Type B pancreatic cell (in vitro differentiated cells): ENCODE results near the gene CABP7. TPM values are rescaled to one million over a fixed set of nuclear protein-coding genes. Genes with fewer than 3 reads are reported as not detected.

Experiments
- DNase-seq: peaks from one replicate; pipeline ENCODE4 v3.0.0; 2021; ENCODE audit warnings: mixed read lengths; ENCODE audit not compliant: unreplicated experiment; ENCODE audit errors: extremely low spot score
- H3K27ac Mint-ChIP-seq: 2 replicates; pipeline ENCODE4 v1.8.0; 2021; ENCODE audit warnings: mild to moderate bottlenecking, mixed read lengths
- H3K27me3 Mint-ChIP-seq: 2 replicates; pipeline ENCODE4 v1.8.0; 2021; ENCODE audit warnings: mixed read lengths
- H3K36me3 Mint-ChIP-seq: 2 replicates; pipeline ENCODE4 v1.8.0; 2021; ENCODE audit warnings: mixed read lengths
- H3K4me1 Mint-ChIP-seq: one replicate; pipeline ENCODE4 v1.8.0; 2021; ENCODE audit warnings: mixed read lengths; ENCODE audit not compliant: unreplicated experiment
- H3K4me3 Mint-ChIP-seq: 2 replicates; pipeline ENCODE4 v1.8.0; 2021; ENCODE audit warnings: mild to moderate bottlenecking, mixed read lengths
- H3K9me3 Mint-ChIP-seq: 2 replicates; pipeline ENCODE4 v1.8.0; 2021; ENCODE audit warnings: mixed read lengths
- CTCF ChIP-seq: fragments of 200-600 bp; sonication (generic); conservative IDR thresholded peaks from 2 replicates; pipeline ENCODE4 v1.5.0; 2021; ENCODE audit warnings: antibody characterized with exemption, mild to moderate bottlenecking
- total RNA-seq: library from RNA; stranded (reverse); gene quantifications from 2 replicates; pipeline ENCODE4 v1.2.1, GENCODE V29; 2021; ENCODE audit warnings: low replicate concordance

The CABP7 gene
- total RNA-seq, 1 donor from 2014 or later, result 1.7 TPM

DNA sequence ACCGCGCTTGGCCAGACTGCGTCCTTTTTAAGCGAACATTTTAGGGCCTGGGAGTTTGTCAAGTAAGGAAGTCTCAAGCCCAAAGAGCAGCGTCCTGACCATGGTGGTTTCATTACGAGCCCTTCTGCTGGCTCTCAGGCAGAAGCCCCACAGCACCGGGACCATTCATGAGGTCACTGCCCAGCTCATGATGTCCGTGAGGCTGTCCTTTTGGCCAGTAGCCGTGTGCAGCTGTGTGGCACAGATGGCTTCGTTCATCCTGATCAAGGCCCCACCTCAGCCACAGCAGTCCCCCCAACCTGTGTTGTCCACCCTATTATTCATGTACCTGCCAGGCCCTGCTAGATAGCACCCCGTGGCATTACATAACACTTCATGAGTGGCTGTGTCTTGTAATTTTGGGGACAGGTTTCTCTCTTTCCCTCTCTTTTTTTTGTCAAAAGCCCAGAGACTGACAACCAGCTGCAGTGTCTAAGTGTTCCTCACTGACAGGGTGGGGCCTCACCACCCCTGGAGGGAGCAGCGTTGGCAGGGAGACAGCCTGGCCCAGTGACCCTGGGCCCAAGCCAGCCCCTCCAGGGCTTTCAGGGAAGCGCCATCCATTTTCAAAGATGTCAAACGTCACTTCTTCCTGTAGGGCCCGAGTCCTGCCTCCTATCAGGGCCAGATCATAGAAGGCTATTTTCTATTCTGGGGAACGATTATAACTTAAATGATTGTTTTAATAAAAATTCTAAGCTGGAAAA, 21.8 kb upstream of the CABP7 start:
- Mint-ChIP-seq H3K9me3 (no peaks in the 10 kb centered on the region), H3K4me1 (peaks cover 18% of the 10 kb centered on the region), H3K36me3 (no peaks in the 10 kb centered on the region), H3K27ac (no peak overlapping the region), H3K4me3 (no peak overlapping the region), H3K27me3 (peaks cover 20% of the 10 kb centered on the region)
- TF ChIP-seq CTCF, result no peak
- no peak for DNase-seq

DNA sequence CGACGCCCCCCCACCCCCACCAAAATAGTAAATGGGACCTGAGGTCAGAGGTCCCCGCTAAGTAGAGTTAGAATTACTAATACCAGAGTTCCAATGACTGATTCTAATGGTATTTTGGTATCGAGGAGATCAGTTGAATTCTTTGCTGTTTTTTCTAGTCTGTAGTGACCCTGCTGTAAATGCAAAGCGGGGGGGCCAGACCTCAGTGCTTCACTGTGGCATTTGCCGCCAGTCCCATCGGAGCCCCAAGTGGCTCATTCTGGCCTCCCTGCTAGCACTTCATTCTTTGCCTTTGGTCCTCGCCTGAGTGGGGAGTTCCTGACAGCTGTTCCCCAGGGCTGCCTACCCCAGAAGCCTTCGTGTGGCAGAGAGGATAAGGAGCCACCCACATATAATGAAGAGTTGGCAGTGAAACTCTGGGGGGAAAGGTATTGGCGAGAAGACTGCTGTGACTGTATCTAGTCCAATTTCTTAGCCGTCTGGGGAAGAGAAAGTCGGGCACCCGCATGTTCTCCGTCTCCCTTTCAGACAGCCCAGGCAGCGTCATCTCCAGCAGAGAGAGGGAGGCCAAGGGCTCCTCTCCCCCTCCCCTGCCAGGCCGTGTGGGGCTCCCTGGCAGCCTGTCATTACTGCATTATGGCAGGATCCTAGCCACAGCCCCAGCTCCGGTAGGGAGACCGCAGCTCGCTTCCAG, 19.4 kb upstream of the CABP7 start:
- no peak for DNase-seq
- Mint-ChIP-seq H3K27ac (no peak overlapping the region), H3K27me3 (peaks cover 26% of the 10 kb centered on the region), H3K9me3 (no peaks in the 10 kb centered on the region), H3K4me3 (no peak overlapping the region), H3K4me1 (peaks cover 22% of the 10 kb centered on the region), H3K36me3 (no peaks in the 10 kb centered on the region)
- no peak for TF ChIP-seq CTCF

DNA sequence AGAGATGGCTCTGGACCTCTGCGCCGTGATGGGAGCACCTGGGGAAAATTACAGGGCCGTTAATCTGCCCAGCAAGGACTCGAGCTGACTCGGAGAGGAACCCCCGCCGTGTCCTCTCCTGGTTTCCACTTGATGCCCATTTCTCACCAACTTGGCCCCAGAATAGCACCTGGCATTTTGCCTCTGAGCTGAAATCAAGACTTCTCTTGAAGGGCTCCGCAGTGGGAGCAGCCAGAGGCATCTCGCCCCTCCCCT, 19.0 kb upstream of the CABP7 start:
- H3K4me1 Mint-ChIP-seq, result peaks cover 22% of the 10 kb centered on the region
- H3K27me3 Mint-ChIP-seq, result peaks cover 26% of the 10 kb centered on the region
- H3K36me3 Mint-ChIP-seq, result no peaks in the 10 kb centered on the region

GRCh38 chr22:29701155-29701999, 18.4 kb upstream of the CABP7 start:
- Mint-ChIP-seq H3K9me3 (no peaks in the 10 kb centered on the region), H3K36me3 (no peaks in the 10 kb centered on the region), H3K4me1 (peaks cover 27% of the 10 kb centered on the region), H3K27me3 (peaks cover 31% of the 10 kb centered on the region), H3K27ac (peak overlapping the region; percentile 51), H3K4me3 (peak overlapping the region; percentile 60)
- DNase-seq, result no peak
- TF ChIP-seq CTCF, result peak; percentile 50

More for the DNA sequence above, 19.0 kb upstream of the CABP7 start:
- no peak overlapping the region for H3K27ac Mint-ChIP-seq
- no peak for DNase-seq
- no peaks in the 10 kb centered on the region for H3K9me3 Mint-ChIP-seq
- TF ChIP-seq CTCF, result no peak
- no peak overlapping the region for H3K4me3 Mint-ChIP-seq

DNA sequence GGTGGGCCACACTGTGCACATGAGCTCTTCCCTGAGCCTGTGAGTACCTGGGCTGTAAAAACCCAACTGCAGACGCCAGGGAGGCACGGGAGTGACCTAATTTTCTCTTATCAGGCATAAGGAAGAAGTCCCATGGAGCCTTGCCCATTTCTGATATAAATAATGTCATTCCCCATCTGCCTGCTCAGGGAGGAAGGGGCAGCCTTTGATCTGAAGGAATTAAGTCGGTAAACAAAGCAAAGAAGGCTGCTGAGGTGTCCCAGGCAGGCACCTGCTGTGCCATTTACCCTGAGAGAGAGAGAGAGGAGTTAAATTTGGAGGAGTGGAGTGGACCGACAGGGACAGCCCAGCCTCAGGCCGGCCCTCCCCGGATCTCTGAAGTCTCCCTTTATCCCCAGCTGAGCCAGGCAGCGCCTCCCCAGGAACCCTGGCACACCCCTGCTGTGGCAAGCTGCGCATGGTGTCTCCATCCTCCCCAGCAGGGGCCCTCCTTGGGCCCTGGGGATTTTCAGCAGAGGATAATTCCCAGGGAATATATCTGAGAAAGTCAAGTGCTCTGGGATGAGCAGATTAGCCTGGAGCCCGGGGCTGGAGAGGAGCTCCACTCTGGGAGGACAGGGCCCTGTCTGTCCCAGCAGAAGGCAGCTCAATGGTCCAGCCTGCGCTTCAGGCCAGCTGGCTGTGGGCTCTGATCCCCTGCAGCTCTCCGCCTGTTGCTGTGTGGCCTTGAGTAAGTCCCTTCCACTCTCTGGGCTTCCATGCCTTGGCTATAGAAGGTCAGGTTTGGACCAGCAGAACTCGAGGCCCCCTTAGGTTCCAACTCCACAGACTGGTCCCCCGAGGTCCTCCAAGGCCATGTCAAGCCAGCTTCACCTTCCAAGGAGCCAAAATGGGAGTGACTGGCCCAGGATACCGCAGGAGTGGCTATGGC, 17.5 kb upstream of the CABP7 start:
- TF ChIP-seq CTCF, result no peak
- H3K27me3 Mint-ChIP-seq, result peaks cover 40% of the 10 kb centered on the region
- H3K4me3 Mint-ChIP-seq, result peak overlapping the region; percentile 60
- no peaks in the 10 kb centered on the region for H3K9me3 Mint-ChIP-seq
- no peaks in the 10 kb centered on the region for H3K36me3 Mint-ChIP-seq
- H3K4me1 Mint-ChIP-seq, result peaks cover 36% of the 10 kb centered on the region
- H3K27ac Mint-ChIP-seq, result no peak overlapping the region
- no peak for DNase-seq
